ENCODE measurements around the gene CDT1. TPM values are rescaled to one million over a fixed set of nuclear protein-coding genes. Genes with fewer than 3 reads are reported as not detected.

The CDT1 gene
- total RNA-seq, 3 donors from 2014 or later (not counting 1 experiment from before 2014, with no cell fraction given): 2.2 to 3.8 (median 2.6) TPM

DNA sequence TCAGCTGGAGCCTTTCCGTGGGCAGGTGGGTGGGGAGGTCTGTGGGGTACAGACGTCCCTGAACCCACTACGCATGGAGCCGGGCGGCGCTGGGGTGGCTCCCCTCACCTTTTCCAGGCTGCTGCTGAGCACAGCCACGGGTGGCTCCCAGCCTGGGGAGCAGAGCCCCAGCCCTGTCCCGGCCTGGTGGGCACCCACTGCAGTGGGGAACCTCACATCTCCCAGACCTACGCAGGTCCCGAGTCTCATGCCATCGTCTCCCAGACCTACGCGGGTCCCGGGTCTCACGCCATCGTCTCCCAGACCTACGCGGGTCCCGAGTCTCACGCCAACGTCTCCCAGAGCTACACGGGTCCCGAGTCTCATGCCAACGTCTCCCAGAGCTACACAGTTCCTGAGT lies 25.1 kb downstream of the CDT1 start:
- no peaks in the 10 kb centered on the region for H3K4me1 Mint-ChIP-seq
- no peaks in the 10 kb centered on the region for H3K9me3 ChIP-seq (ENCODE audit: control insufficient read depth, insufficient read depth, low read length)
- no peak overlapping the region for H3K4me3 Mint-ChIP-seq
- H3K27me3 ChIP-seq (ENCODE audit: control insufficient read depth, insufficient read depth, low read length): no peaks in the 10 kb centered on the region
- H3K4me3 ChIP-seq (ENCODE audit: low read length): no peak overlapping the region
- H3K27ac Mint-ChIP-seq: no peak overlapping the region
- no peaks in the 10 kb centered on the region for H3K27me3 Mint-ChIP-seq (ENCODE audit: low read depth in 2 of 2)
- H3K36me3 Mint-ChIP-seq: no peaks in the 10 kb centered on the region
- no peaks in the 10 kb centered on the region for H3K4me1 ChIP-seq (ENCODE audit: control insufficient read depth, insufficient read depth, low read length)
- no peaks in the 10 kb centered on the region for H3K9me3 Mint-ChIP-seq
- H3K27ac ChIP-seq (ENCODE audit: low read length): no peak overlapping the region
- 91% methylated on average over 24 of the region's 24 CpGs for WGBS (ENCODE audit: insufficient coverage)
- DNase-seq (no peak), ATAC-seq (no peak)
- H3K36me3 ChIP-seq (ENCODE audit: control insufficient read depth, insufficient read depth, low read length): peaks cover 3% of the 10 kb centered on the region
- intact Hi-C loops (cut with micrococcal nuclease): no loop called here
- TF ChIP-seq, protein P1, sequence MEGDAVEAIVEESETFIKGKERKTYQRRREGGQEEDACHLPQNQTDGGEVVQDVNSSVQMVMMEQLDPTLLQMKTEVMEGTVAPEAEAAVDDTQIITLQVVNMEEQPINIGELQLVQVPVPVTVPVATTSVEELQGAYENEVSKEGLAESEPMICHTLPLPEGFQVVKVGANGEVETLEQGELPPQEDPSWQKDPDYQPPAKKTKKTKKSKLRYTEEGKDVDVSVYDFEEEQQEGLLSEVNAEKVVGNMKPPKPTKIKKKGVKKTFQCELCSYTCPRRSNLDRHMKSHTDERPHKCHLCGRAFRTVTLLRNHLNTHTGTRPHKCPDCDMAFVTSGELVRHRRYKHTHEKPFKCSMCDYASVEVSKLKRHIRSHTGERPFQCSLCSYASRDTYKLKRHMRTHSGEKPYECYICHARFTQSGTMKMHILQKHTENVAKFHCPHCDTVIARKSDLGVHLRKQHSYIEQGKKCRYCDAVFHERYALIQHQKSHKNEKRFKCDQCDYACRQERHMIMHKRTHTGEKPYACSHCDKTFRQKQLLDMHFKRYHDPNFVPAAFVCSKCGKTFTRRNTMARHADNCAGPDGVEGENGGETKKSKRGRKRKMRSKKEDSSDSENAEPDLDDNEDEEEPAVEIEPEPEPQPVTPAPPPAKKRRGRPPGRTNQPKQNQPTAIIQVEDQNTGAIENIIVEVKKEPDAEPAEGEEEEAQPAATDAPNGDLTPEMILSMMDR (IDR thresholded peaks at IDR 0.05): no peak

DNA sequence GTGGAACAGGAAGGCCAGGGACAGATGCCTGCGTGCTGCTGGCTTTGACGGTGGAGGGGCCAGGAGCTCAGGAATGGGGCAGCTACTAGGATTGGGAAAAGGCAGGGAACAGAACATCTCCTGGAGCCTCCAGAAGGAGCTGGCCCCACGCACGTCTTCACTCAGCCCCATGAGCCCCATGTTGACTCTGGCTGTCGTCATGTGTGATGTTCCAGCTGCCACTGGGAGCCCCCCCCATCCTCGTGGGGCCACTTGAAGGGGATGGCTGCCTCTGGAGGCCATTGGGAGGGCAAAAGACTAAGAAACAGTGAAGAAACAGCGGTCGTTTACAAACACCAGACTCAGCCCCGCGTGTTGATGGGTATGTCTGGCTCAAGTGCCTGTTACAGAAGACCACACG lies 26.7 kb downstream of the CDT1 start:
- H3K4me3 ChIP-seq (ENCODE audit: low read length): no peak overlapping the region
- TF ChIP-seq, protein P1 (IDR thresholded peaks at IDR 0.05): no peak
- intact Hi-C loops (cut with micrococcal nuclease): no loop called here

DNA sequence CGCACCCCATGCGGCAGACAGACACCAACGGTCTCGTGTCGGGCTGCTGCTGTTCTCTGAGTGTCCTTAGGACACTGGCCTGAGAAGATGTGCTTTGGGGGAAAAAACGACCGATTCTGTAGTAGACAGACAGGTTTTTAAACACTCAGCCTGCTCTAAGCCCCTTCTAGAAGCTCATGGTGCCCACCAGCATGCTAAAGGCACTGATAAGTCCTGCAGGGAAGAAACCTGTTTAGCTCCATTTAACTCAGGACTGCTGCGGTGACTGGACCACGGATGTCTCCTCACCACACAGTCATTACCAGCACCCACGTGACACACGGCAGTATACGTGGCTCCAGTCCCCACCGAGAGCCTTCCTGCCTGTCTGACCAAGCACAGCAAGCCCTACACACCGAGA lies 27.2 kb downstream of the CDT1 start:
- H3K27ac ChIP-seq (ENCODE audit: low read length): no peak overlapping the region
- no peaks in the 10 kb centered on the region for H3K4me1 ChIP-seq (ENCODE audit: control insufficient read depth, insufficient read depth, low read length)
- Mint-ChIP-seq H3K27me3 (ENCODE audit: low read depth in 2 of 2) (no peaks in the 10 kb centered on the region), H3K9me3 (no peaks in the 10 kb centered on the region), H3K36me3 (no peaks in the 10 kb centered on the region), H3K4me1 (no peaks in the 10 kb centered on the region), H3K27ac (no peak overlapping the region), H3K4me3 (no peak overlapping the region)
- intact Hi-C loops (cut with micrococcal nuclease): no loop called here
- H3K9me3 ChIP-seq (ENCODE audit: control insufficient read depth, insufficient read depth, low read length): no peaks in the 10 kb centered on the region
- no peaks in the 10 kb centered on the region for H3K27me3 ChIP-seq (ENCODE audit: control insufficient read depth, insufficient read depth, low read length)
- DNase-seq (no peak), ATAC-seq (no peak)
- no peak overlapping the region for H3K4me3 ChIP-seq (ENCODE audit: low read length)
- peaks cover 6% of the 10 kb centered on the region for H3K36me3 ChIP-seq (ENCODE audit: control insufficient read depth, insufficient read depth, low read length)
- WGBS (ENCODE audit: insufficient coverage): 93% methylated on average over 14 of the region's 14 CpGs
- TF ChIP-seq, protein P1 (IDR thresholded peaks at IDR 0.05): no peak

More for the DNA sequence above, 26.7 kb downstream of the CDT1 start:
- Mint-ChIP-seq H3K9me3 (no peaks in the 10 kb centered on the region), H3K27ac (no peak overlapping the region), H3K4me3 (no peak overlapping the region), H3K36me3 (no peaks in the 10 kb centered on the region), H3K27me3 (ENCODE audit: low read depth in 2 of 2) (no peaks in the 10 kb centered on the region), H3K4me1 (no peaks in the 10 kb centered on the region)
- WGBS (ENCODE audit: insufficient coverage): 89% methylated on average over 11 of the region's 11 CpGs
- no peaks in the 10 kb centered on the region for H3K27me3 ChIP-seq (ENCODE audit: control insufficient read depth, insufficient read depth, low read length)
- H3K27ac ChIP-seq (ENCODE audit: low read length): no peak overlapping the region
- no peaks in the 10 kb centered on the region for H3K9me3 ChIP-seq (ENCODE audit: control insufficient read depth, insufficient read depth, low read length)
- no peak for ATAC-seq
- H3K4me1 ChIP-seq (ENCODE audit: control insufficient read depth, insufficient read depth, low read length): no peaks in the 10 kb centered on the region
- peaks cover 6% of the 10 kb centered on the region for H3K36me3 ChIP-seq (ENCODE audit: control insufficient read depth, insufficient read depth, low read length)
- no peak for DNase-seq

DNA sequence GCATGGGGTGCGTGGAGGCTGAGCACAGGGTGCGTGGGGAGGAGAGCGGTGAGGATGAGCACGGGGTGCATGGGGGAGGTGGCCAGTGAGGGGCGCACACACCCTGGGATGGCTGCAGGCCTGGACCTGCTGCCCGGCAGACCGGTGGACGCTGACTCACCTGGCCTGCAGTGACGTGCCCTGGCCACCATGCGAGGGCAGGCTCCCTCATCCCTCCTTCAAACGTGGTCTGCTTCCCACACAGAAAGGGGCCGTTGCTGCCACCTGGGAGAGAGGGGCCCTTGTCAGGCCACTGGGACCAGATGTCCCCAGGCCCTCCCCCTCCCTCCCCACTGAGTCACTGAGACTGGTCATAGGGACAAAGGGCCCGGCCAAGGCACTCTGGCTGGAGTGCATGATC lies 28.2 kb downstream of the CDT1 start:
- Mint-ChIP-seq H3K36me3 (no peaks in the 10 kb centered on the region), H3K4me1 (no peaks in the 10 kb centered on the region), H3K27ac (no peak overlapping the region), H3K4me3 (no peak overlapping the region), H3K27me3 (ENCODE audit: low read depth in 2 of 2) (no peaks in the 10 kb centered on the region), H3K9me3 (no peaks in the 10 kb centered on the region)
- TF ChIP-seq, protein P1 (IDR thresholded peaks at IDR 0.05): no peak
- no peak for ATAC-seq
- WGBS (ENCODE audit: insufficient coverage): 94% methylated on average over 13 of the region's 13 CpGs
- intact Hi-C loops (cut with micrococcal nuclease): no loop called here
- no peaks in the 10 kb centered on the region for H3K4me1 ChIP-seq (ENCODE audit: control insufficient read depth, insufficient read depth, low read length)
- no peak for DNase-seq
- H3K27me3 ChIP-seq (ENCODE audit: control insufficient read depth, insufficient read depth, low read length): no peaks in the 10 kb centered on the region
- H3K9me3 ChIP-seq (ENCODE audit: control insufficient read depth, insufficient read depth, low read length): no peaks in the 10 kb centered on the region
- H3K36me3 ChIP-seq (ENCODE audit: control insufficient read depth, insufficient read depth, low read length): peaks cover 6% of the 10 kb centered on the region
- H3K4me3 ChIP-seq (ENCODE audit: low read length): no peak overlapping the region
- H3K27ac ChIP-seq (ENCODE audit: low read length): no peak overlapping the region

Data from natural killer cell (primary cell).